Measurements from ENCODE around the gene VWF. TPM values are rescaled to one million over a fixed set of nuclear protein-coding genes. Genes with fewer than 3 reads are reported as not detected.

VWF gene
- total and polyA plus RNA-seq, 2 donors (not counting 1 experiment from before 2014, with no cell fraction given) = not detected

- POLR2A ChIA-PET = no interaction called here
- ATAC-seq (ENCODE audit: low read depth) = no peak
- Histone ChIP-seq H4K20me1 (ENCODE audit: control insufficient read depth, insufficient read depth, low read length, poor library complexity, severe bottlenecking) (no peaks in the 10 kb centered on the region), H3K4me2 (replicated peaks; ENCODE audit: low read depth, low read length, poor library complexity, severe bottlenecking) (no peak overlapping the region), H3K4me1 (ENCODE audit: control insufficient read depth in 2 of 2, insufficient read depth in 2 of 2, low read length in 2 of 2) (no peaks in the 10 kb centered on the region), H3K27me3 (replicated peaks in 1 of 4; ENCODE audit: control extremely low read depth in 1 of 4, control insufficient read depth in 3 of 4, insufficient read depth in 4 of 4, low read length in 3 of 4) (peaks cover 0 to 11% (median 0%) of the 10 kb centered on the region in 4 experiments), H3K79me2 (ENCODE audit: control insufficient read depth, insufficient read depth, low read length) (no peaks in the 10 kb centered on the region), H3K4me3 (ENCODE audit: control extremely low read depth in 1 of 5, extremely low read depth in 1 of 5, insufficient read depth in 1 of 5, low read depth in 2 of 5, low read length in 4 of 5) (no peak overlapping the region), H3K9ac (ENCODE audit: low read length) (no peak overlapping the region), H2AFZ (ENCODE audit: insufficient read depth, low read depth, low read length, poor library complexity, severe bottlenecking) (no peak overlapping the region), H3K9me3 (ENCODE audit: control extremely low read depth in 1 of 3, control insufficient read depth in 2 of 3, insufficient read depth in 1 of 3, low read length in 2 of 3) (peaks cover 0 to 5% (median 0%) of the 10 kb centered on the region in 3 donors), H3K27ac (ENCODE audit: low read length in 2 of 2) (no peak overlapping the region), H3K36me3 (replicated peaks in 1 of 2; ENCODE audit: control extremely low read depth in 1 of 2, control insufficient read depth in 1 of 2, extremely low read depth in 1 of 2, insufficient read depth in 2 of 2, low read length in 1 of 2) (no peaks in the 10 kb centered on the region)
- Mint-ChIP-seq H3K9me3 (ENCODE audit: insufficient read depth) (no peaks in the 10 kb centered on the region), H3K27me3 (peaks cover 23% of the 10 kb centered on the region), H3K4me1 (no peaks in the 10 kb centered on the region), H3K4me3 (no peak overlapping the region), H3K27ac (no peak overlapping the region)
- no peak for DNase-seq
- 62% methylated on average over 3 of the region's 6 CpGs for WGBS (ENCODE audit: insufficient coverage)
- no peak for TF ChIP-seq CTCF (IDR thresholded peaks at IDR 0.05)
- CTCF ChIA-PET = interaction anchor here (0.7 to 0.8 kb wide), 2 partner anchors 10 to 13 kb away, joined by 3 to 5 read pairs; no protein-coding TSS in a partner anchor
- intact Hi-C loops (cut with micrococcal nuclease) = no loop called here
Measured at GRCh38 chr12:5976711-5977110, 147.8 kb downstream of the VWF start.

- no peak overlapping the region for H3K4me3 Mint-ChIP-seq
- no peak overlapping the region for H3K27ac ChIP-seq (ENCODE audit: low read length in 2 of 2)
- no peak for DNase-seq
- 90% methylated on average over 8 of the region's 9 CpGs for WGBS (ENCODE audit: insufficient coverage)
- H3K9ac ChIP-seq (ENCODE audit: low read length) = no peak overlapping the region
- no peak overlapping the region for H2AFZ ChIP-seq (ENCODE audit: insufficient read depth, low read depth, low read length, poor library complexity, severe bottlenecking)
- H3K4me1 Mint-ChIP-seq = no peaks in the 10 kb centered on the region
- no peak overlapping the region for H3K27ac Mint-ChIP-seq
- H3K4me1 ChIP-seq (ENCODE audit: control insufficient read depth in 2 of 2, insufficient read depth in 2 of 2, low read length in 2 of 2) = no peaks in the 10 kb centered on the region
- H3K4me2 ChIP-seq (replicated peaks; ENCODE audit: low read depth, low read length, poor library complexity, severe bottlenecking) = no peak overlapping the region
- TF ChIP-seq EZH2 (IDR thresholded peaks at IDR 0.05; ENCODE audit: borderline replicate concordance, insufficient read depth, low read depth, low read length, poor library complexity, severe bottlenecking) (no peak), CTCF (IDR thresholded peaks at IDR 0.05) (no peak)
- ChIA-PET POLR2A (no interaction called here), CTCF (interaction anchor here (0.8 kb wide), 1 partner anchor 9 kb away, joined by 5 read pairs; no protein-coding TSS in a partner anchor)
- no peaks in the 10 kb centered on the region for H3K79me2 ChIP-seq (ENCODE audit: control insufficient read depth, insufficient read depth, low read length)
- no peaks in the 10 kb centered on the region for H4K20me1 ChIP-seq (ENCODE audit: control insufficient read depth, insufficient read depth, low read length, poor library complexity, severe bottlenecking)
- H3K9me3 Mint-ChIP-seq (ENCODE audit: insufficient read depth) = no peaks in the 10 kb centered on the region
- H3K36me3 ChIP-seq (replicated peaks in 1 of 2; ENCODE audit: control extremely low read depth in 1 of 2, control insufficient read depth in 1 of 2, extremely low read depth in 1 of 2, insufficient read depth in 2 of 2, low read length in 1 of 2) = no peaks in the 10 kb centered on the region
- H3K27me3 ChIP-seq (replicated peaks in 1 of 4; ENCODE audit: control extremely low read depth in 1 of 4, control insufficient read depth in 3 of 4, insufficient read depth in 4 of 4, low read length in 3 of 4) = peaks cover 0 to 12% (median 0%) of the 10 kb centered on the region in 4 experiments
- no peak for ATAC-seq (ENCODE audit: low read depth)
- intact Hi-C loops (cut with micrococcal nuclease) = no loop called here
- H3K9me3 ChIP-seq (ENCODE audit: control extremely low read depth in 1 of 3, control insufficient read depth in 2 of 3, insufficient read depth in 1 of 3, low read length in 2 of 3) = peaks cover 0 to 5% (median 0%) of the 10 kb centered on the region in 3 donors
- peaks cover 23% of the 10 kb centered on the region for H3K27me3 Mint-ChIP-seq
- no peak overlapping the region for H3K4me3 ChIP-seq (ENCODE audit: control extremely low read depth in 1 of 5, extremely low read depth in 1 of 5, insufficient read depth in 1 of 5, low read depth in 2 of 5, low read length in 4 of 5)
Measured at GRCh38 chr12:5976196-5976595, 148.3 kb downstream of the VWF start.
